ENCODE results near the gene DENND2A. TPM values are rescaled to one million over a fixed set of nuclear protein-coding genes. Genes with fewer than 3 reads are reported as not detected.

Gene DENND2A
- total and polyA plus RNA-seq, 2 of the 4 experiments (the other 2 are of a cell fraction) = 7.5 to 10.3 TPM

DNA sequence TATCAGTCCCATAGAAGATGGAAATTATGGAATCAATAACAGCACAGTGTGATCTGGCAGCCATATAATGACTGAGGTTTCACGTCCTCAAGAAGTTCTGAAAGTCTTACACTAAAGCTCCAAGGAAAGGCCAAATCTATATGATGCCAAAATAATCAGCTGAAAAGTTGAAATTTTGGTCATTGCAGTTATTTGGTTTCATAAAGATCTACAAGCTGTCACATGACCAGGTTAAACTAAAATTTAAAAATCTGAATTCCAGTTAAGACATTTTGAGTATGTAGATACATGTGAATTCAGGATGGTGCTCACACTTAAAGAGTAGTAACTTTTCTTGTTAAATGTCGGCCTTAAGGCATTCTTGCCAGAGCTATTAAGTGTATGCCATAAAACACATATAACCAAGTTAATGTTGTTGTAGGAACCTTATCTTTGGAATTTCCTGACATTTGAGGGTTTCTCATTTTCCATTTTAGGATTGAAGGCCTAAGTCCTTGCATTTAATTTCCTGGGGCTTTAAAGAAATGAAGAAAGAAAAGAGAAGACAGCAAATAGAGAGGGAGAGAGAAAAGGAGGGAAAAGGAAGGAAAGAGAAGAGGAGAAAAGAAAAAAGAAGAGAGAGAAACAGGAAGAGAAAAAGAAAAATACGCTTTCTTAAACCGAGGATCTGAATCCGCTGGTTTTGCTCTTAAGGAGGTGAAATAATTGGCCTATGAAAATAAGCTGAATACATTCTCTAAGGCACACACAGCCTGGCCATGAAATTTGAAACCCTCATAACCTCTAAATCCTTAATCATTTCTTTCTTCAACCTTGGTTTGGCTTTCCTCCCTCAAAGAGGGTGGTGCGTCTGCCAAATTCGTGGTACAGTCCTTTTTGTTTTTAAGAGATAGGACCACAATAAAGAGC is 43.8 kb downstream of the DENND2A start:
- no peak overlapping the region for H2AK9ac ChIP-seq (replicated peaks; ENCODE audit: low read depth, low read length, poor library complexity)
- peaks cover 6 to 47% of the 10 kb centered on the region in 2 experiments for H3K79me1 ChIP-seq (ENCODE audit: low read depth in 1 of 2, low read length in 2 of 2)
- H3K9ac ChIP-seq (ENCODE audit: low read depth, low read length) = peak overlapping the region; percentile 21; the same call in 1 of the 2 replicates
- DNase-seq (peak; percentile 79), ATAC-seq (ENCODE audit: low read depth) (peak; percentile 80)
- H2AK5ac ChIP-seq (ENCODE audit: low read depth, low read length) = no peak overlapping the region
- peak overlapping the region; percentile 18; the same call in 1 of the 2 replicates for H2BK120ac ChIP-seq (ENCODE audit: low read depth, low read length)
- peak overlapping the region; percentile 65; the same call in 1 of the 2 replicates for H3K27ac ChIP-seq (ENCODE audit: insufficient read depth, low read length)
- no peak overlapping the region for H3K4me3 ChIP-seq (ENCODE audit: insufficient read depth, low read depth, low read length)
- peak overlapping the region; percentile 29; the same call in 2 of the 3 replicates for H2BK15ac ChIP-seq (ENCODE audit: low read depth, low read length)
- in situ Hi-C loops (cut with MboI; ENCODE audit: low sequenced_read_pairs) (no loop called here), intact Hi-C loops (cut with micrococcal nuclease) (no loop called here), dilution Hi-C loops (cut with HindIII; ENCODE audit: low sequenced_read_pairs, unreplicated experiment) (no loop called here)
- no peaks in the 10 kb centered on the region for H3K9me3 ChIP-seq (ENCODE audit: control insufficient read depth, insufficient read depth, low read length)
- no peak overlapping the region for H2AFZ ChIP-seq (replicated peaks; ENCODE audit: low read length, poor library complexity)
- H3K14ac ChIP-seq (replicated peaks; ENCODE audit: low read depth, low read length) = peak overlapping the region; percentile 33
- H2BK5ac ChIP-seq (ENCODE audit: low read depth, low read length, poor library complexity, severe bottlenecking) = peak overlapping the region; percentile 55
- peaks cover 15% of the 10 kb centered on the region for H3K9me1 ChIP-seq (ENCODE audit: insufficient read depth, low read length)
- H3K23ac ChIP-seq (ENCODE audit: low read depth, low read length) = no peak overlapping the region
- H3K56ac ChIP-seq (ENCODE audit: extremely low read depth, insufficient read depth, low read length) = no peak overlapping the region
- POLR2A ChIA-PET (ENCODE audit: unreplicated experiment) = interaction anchor here (1.5 kb wide), 1 partner anchor 8 kb away, joined by 4 read pairs; no protein-coding TSS in a partner anchor
- 0 out of 2 replicates have a peak overlapping the region, but pooled peaks have one; percentile 27 for H4K91ac ChIP-seq (ENCODE audit: insufficient read depth, low read depth, low read length)
- no peaks in the 10 kb centered on the region for H3K27me3 ChIP-seq (ENCODE audit: control insufficient read depth, insufficient read depth, low read length)
- CTCF ChIA-PET = no interaction called here
- no TSS peak for BruUV-seq (replicated peaks)
- H4K8ac ChIP-seq (ENCODE audit: low read depth in 2 of 2, low read length in 2 of 2) = peak overlapping the region; percentile 43 to 52; a peak in 1 of 4 replicates
- H3K18ac ChIP-seq (ENCODE audit: low read depth, low read length) = no peak overlapping the region; the same call in 1 of the 2 replicates
- peak overlapping the region; percentile 43; the same call in 1 of the 2 replicates for H3K4ac ChIP-seq (ENCODE audit: low read depth, low read length)
- peaks cover 9% of the 10 kb centered on the region; the same call in 1 of the 2 replicates for H3K4me1 ChIP-seq (ENCODE audit: control insufficient read depth, insufficient read depth, low read length)
- H4K5ac ChIP-seq (ENCODE audit: low read depth, low read length) = peak overlapping the region; percentile 2; the same call in 1 of the 2 replicates
- H4K20me1 ChIP-seq (ENCODE audit: insufficient read depth, low read length) = no peaks in the 10 kb centered on the region
- H2BK20ac ChIP-seq (ENCODE audit: low read depth, low read length) = no peak overlapping the region
- H3K4me2 ChIP-seq (ENCODE audit: low read depth, low read length) = peak overlapping the region; percentile 46; the same call in 1 of the 2 replicates
- H3K36me3 ChIP-seq (ENCODE audit: control insufficient read depth, insufficient read depth, low read length) = peaks cover 21% of the 10 kb centered on the region
- no CpG with 5 or more reads among the region's 7 CpGs for WGBS, 2 experiments (ENCODE audit: extremely low coverage in 2 of 2, insufficient read length in 1 of 2)
- TF ChIP-seq, protein P1, sequence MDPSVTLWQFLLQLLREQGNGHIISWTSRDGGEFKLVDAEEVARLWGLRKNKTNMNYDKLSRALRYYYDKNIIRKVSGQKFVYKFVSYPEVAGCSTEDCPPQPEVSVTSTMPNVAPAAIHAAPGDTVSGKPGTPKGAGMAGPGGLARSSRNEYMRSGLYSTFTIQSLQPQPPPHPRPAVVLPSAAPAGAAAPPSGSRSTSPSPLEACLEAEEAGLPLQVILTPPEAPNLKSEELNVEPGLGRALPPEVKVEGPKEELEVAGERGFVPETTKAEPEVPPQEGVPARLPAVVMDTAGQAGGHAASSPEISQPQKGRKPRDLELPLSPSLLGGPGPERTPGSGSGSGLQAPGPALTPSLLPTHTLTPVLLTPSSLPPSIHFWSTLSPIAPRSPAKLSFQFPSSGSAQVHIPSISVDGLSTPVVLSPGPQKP (IDR thresholded peaks at IDR 0.05; ENCODE audit: borderline replicate concordance, low read depth, low read length) = no peak
- no peak for TF ChIP-seq FOS (IDR thresholded peaks at IDR 0.05; ENCODE audit: low read depth, low read length)
- TF ChIP-seq RCOR1 (IDR thresholded peaks at IDR 0.05; ENCODE audit: insufficient replicate concordance, low read length) = no peak
- no peak for TF ChIP-seq CEBPB (IDR thresholded peaks at IDR 0.05; ENCODE audit: low read depth, low read length)
- no peak for TF ChIP-seq RAD21 (IDR thresholded peaks at IDR 0.05; ENCODE audit: low read length)
- no peak for TF ChIP-seq POLR2A (IDR thresholded peaks at IDR 0.05; ENCODE audit: low read depth, low read length)
- TF ChIP-seq, protein P2, sequence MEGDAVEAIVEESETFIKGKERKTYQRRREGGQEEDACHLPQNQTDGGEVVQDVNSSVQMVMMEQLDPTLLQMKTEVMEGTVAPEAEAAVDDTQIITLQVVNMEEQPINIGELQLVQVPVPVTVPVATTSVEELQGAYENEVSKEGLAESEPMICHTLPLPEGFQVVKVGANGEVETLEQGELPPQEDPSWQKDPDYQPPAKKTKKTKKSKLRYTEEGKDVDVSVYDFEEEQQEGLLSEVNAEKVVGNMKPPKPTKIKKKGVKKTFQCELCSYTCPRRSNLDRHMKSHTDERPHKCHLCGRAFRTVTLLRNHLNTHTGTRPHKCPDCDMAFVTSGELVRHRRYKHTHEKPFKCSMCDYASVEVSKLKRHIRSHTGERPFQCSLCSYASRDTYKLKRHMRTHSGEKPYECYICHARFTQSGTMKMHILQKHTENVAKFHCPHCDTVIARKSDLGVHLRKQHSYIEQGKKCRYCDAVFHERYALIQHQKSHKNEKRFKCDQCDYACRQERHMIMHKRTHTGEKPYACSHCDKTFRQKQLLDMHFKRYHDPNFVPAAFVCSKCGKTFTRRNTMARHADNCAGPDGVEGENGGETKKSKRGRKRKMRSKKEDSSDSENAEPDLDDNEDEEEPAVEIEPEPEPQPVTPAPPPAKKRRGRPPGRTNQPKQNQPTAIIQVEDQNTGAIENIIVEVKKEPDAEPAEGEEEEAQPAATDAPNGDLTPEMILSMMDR (conservative IDR thresholded peaks at IDR 0.05; ENCODE audit: low read depth, low read length) = no peak
- no peak for TF ChIP-seq MAZ (IDR thresholded peaks at IDR 0.05; ENCODE audit: borderline replicate concordance, low read depth, low read length)
- TF ChIP-seq BHLHE40 (IDR thresholded peaks at IDR 0.05; ENCODE audit: low read depth, low read length) = no peak
- TF ChIP-seq MAFK (IDR thresholded peaks at IDR 0.05; ENCODE audit: low read depth, low read length) = no peak
- TF ChIP-seq RFX5 (IDR thresholded peaks at IDR 0.05; ENCODE audit: low read depth, low read length) = no peak
- TF ChIP-seq NFE2L2 (IDR thresholded peaks at IDR 0.05; ENCODE audit: low read depth, low read length) = no peak
- TF ChIP-seq CHD1 (IDR thresholded peaks at IDR 0.05; ENCODE audit: low read depth, low read length) = no peak

Data from IMR-90 (cell line).